AG20443 (cell line): ENCODE data around the gene PRLHR.

Experiments used
- DNase-seq: peaks from one replicate; pipeline ENCODE4 v3.0.0; 2012; ENCODE audit warnings: low spot score, mixed read lengths

The PRLHR gene

GRCh38 chr10:118587881-118588651, 7.4 kb downstream of the PRLHR start:
- DNase-seq: no peak

- no peak for DNase-seq
Measured at GRCh38 chr10:118586911-118587310, 8.5 kb downstream of the PRLHR start.

- DNase-seq: no peak
Measured at GRCh38 chr10:118585794-118586193, 9.7 kb downstream of the PRLHR start.

- DNase-seq: no peak
Measured at GRCh38 chr10:118585234-118585633, 10.2 kb downstream of the PRLHR start.

- DNase-seq: peak; percentile 72
Measured at GRCh38 chr10:118584181-118584954, 11.1 kb downstream of the PRLHR start.

- DNase-seq: no peak
Measured at GRCh38 chr10:118583611-118584010, 11.8 kb downstream of the PRLHR start.

GRCh38 chr10:118582511-118582910, 12.9 kb downstream of the PRLHR start:
- DNase-seq: no peak

- no peak for DNase-seq
Measured at GRCh38 chr10:118581340-118581739, 14.1 kb downstream of the PRLHR start.

- DNase-seq: no peak
Measured at GRCh38 chr10:118580702-118581101, 14.7 kb downstream of the PRLHR start.

- DNase-seq: no peak
Measured at GRCh38 chr10:118573512-118573911, 21.9 kb downstream of the PRLHR start.

GRCh38 chr10:118572256-118573041, 23.0 kb downstream of the PRLHR start:
- DNase-seq: peak; percentile 9

- DNase-seq: peak; percentile 42
Measured at GRCh38 chr10:118571123-118571522, 24.3 kb downstream of the PRLHR start.

GRCh38 chr10:118570591-118570990, 24.9 kb downstream of the PRLHR start:
- no peak for DNase-seq

- DNase-seq: no peak
Measured at GRCh38 chr10:118569882-118570252, 25.6 kb downstream of the PRLHR start.

- DNase-seq: peak; percentile 52
Measured at GRCh38 chr10:118569241-118569881, 26.1 kb downstream of the PRLHR start.

- DNase-seq: peak; percentile 81
Measured at GRCh38 chr10:118568327-118568848, 27.1 kb downstream of the PRLHR start.

GRCh38 chr10:118567701-118568248, 27.7 kb downstream of the PRLHR start:
- no peak for DNase-seq

GRCh38 chr10:118566911-118567310, 28.5 kb downstream of the PRLHR start:
- no peak for DNase-seq

GRCh38 chr10:118565301-118566075, 30.0 kb downstream of the PRLHR start:
- DNase-seq: peak; percentile 4

GRCh38 chr10:118564652-118565051, 30.8 kb downstream of the PRLHR start:
- peak; percentile 77 for DNase-seq

- no peak for DNase-seq
Measured at GRCh38 chr10:118564114-118564513, 31.3 kb downstream of the PRLHR start.
